GM18951 (cell line): Measurements from ENCODE around the gene ALPK3.

Experiments
- POLR2A ChIP-seq: IDR thresholded peaks from 4 replicates; pipeline ENCODE4 v1.6.1; 2011; ENCODE audit warnings: mild to moderate bottlenecking; ENCODE audit not compliant: insufficient read length, insufficient read depth; ENCODE audit errors: extremely low read depth
- in situ Hi-C: fragments of 300-500 bp; cut with MboI; formaldehyde crosslinking; loops from one replicate; pipeline ENCODE4 v1.12.0; 2022; ENCODE audit warnings: low sequenced_read_pairs, mixed read lengths, inconsistent platforms; ENCODE audit not compliant: unreplicated experiment

Gene ALPK3

GRCh38 chr15:84894736-84895425, 77.7 kb downstream of the ALPK3 start:
- in situ Hi-C loops, result loop anchor here (25.0 kb wide), 1 partner anchor 308 kb away; no protein-coding TSS in a partner anchor
- TF ChIP-seq POLR2A, result no peak

GRCh38 chr15:84898761-84899160, 81.6 kb downstream of the ALPK3 start:
- TF ChIP-seq POLR2A, result no peak
- in situ Hi-C loops, result loop anchor here (25.0 kb wide), 1 partner anchor 311 kb away; no protein-coding TSS in a partner anchor

- in situ Hi-C loops, result loop anchor here (25.0 kb wide), 1 partner anchor 312 kb away; no protein-coding TSS in a partner anchor
- TF ChIP-seq POLR2A, result no peak
Measured at GRCh38 chr15:84899750-84900149, 82.6 kb downstream of the ALPK3 start.

GRCh38 chr15:84901540-84901939, 84.4 kb downstream of the ALPK3 start:
- in situ Hi-C loops, result no loop called here

GRCh38 chr15:84903751-84904150, 86.6 kb downstream of the ALPK3 start:
- no peak for TF ChIP-seq POLR2A
- in situ Hi-C loops, result no loop called here

More at GRCh38 chr15:84901540-84901939, 84.4 kb downstream of the ALPK3 start:
- TF ChIP-seq POLR2A, result no peak

GRCh38 chr15:84904419-84904818, 87.3 kb downstream of the ALPK3 start:
- in situ Hi-C loops, result no loop called here

GRCh38 chr15:84905016-84905916, 88.1 kb downstream of the ALPK3 start:
- in situ Hi-C loops, result no loop called here
- no peak for TF ChIP-seq POLR2A

More at GRCh38 chr15:84904419-84904818, 87.3 kb downstream of the ALPK3 start:
- no peak for TF ChIP-seq POLR2A

GRCh38 chr15:84907731-84908130, 90.6 kb downstream of the ALPK3 start:
- no peak for TF ChIP-seq POLR2A
- in situ Hi-C loops, result no loop called here

GRCh38 chr15:84908564-84908963, 91.4 kb downstream of the ALPK3 start:
- TF ChIP-seq POLR2A, result no peak
- in situ Hi-C loops, result no loop called here

GRCh38 chr15:84909029-84909428, 91.9 kb downstream of the ALPK3 start:
- in situ Hi-C loops, result no loop called here
- TF ChIP-seq POLR2A, result no peak

GRCh38 chr15:84909782-84910181, 92.6 kb downstream of the ALPK3 start:
- in situ Hi-C loops, result no loop called here
- no peak for TF ChIP-seq POLR2A

GRCh38 chr15:84910928-84911623, 93.9 kb downstream of the ALPK3 start:
- in situ Hi-C loops, result no loop called here
- TF ChIP-seq POLR2A, result no peak
